ENCODE measurements around the gene PLSCR2. TPM values are rescaled to one million over a fixed set of nuclear protein-coding genes. Genes with fewer than 3 reads are reported as not detected.

PLSCR2 gene
- total RNA-seq, 1 experiment from 2014 or later, result not detected

GRCh38 chr3:146491303-146491702 lies 21.9 kb upstream of the PLSCR2 start:
- no peak for TF ChIP-seq POLR2A (IDR thresholded peaks at IDR 0.05; ENCODE audit: borderline replicate concordance, extremely low read depth, insufficient read depth, insufficient read length)
- TF ChIP-seq JUND (IDR thresholded peaks at IDR 0.05), result no peak
- no peak for TF ChIP-seq RAD21 (IDR thresholded peaks at IDR 0.05; ENCODE audit: low read depth)
- no peak for TF ChIP-seq TCF7L2 (IDR thresholded peaks at IDR 0.05; ENCODE audit: borderline replicate concordance, extremely low read depth, insufficient read depth, insufficient read length)
- no peak for TF ChIP-seq ZNF274 (IDR thresholded peaks at IDR 0.05; ENCODE audit: low read depth, low read length)
- TF ChIP-seq ATF3 (IDR thresholded peaks at IDR 0.05), result no peak
- CTCF ChIA-PET, result no interaction called here
- no peak overlapping the region for H3K4me2 ChIP-seq (ENCODE audit: low read length)
- intact Hi-C loops (cut with micrococcal nuclease), result no loop called here
- H3K4me3 ChIP-seq (replicated peaks in 1 of 2; ENCODE audit: low read depth in 1 of 2, low read length in 2 of 2), result no peak overlapping the region
- RAD21 ChIA-PET (ENCODE audit: low non-redundant PET in 1 of 2, low total read pairs in 2 of 2, uncharacterized antibody in 2 of 2, unreplicated experiment in 2 of 2), result no interaction called here
- H3K9me3 ChIP-seq (ENCODE audit: control insufficient read depth in 1 of 2, insufficient read depth in 1 of 2, low read depth in 1 of 2, low read length in 2 of 2), result no peaks in the 10 kb centered on the region
- no peaks in the 10 kb centered on the region for H3K36me3 ChIP-seq (ENCODE audit: control insufficient read depth in 1 of 2, insufficient read depth in 2 of 2, low read length in 2 of 2)
- BruUV-seq (replicated peaks), result no TSS peak
- H2AFZ ChIP-seq (ENCODE audit: low read depth, low read length, poor library complexity, severe bottlenecking), result no peak overlapping the region
- no peaks in the 10 kb centered on the region for H4K20me1 ChIP-seq (ENCODE audit: insufficient read depth)
- H3K79me2 ChIP-seq (ENCODE audit: insufficient read depth, low read length), result no peaks in the 10 kb centered on the region
- H3K4me1 ChIP-seq (ENCODE audit: control insufficient read depth in 1 of 2, insufficient read depth in 2 of 2, low read length in 2 of 2), result no peaks in the 10 kb centered on the region
- no peaks in the 10 kb centered on the region for H3K27me3 ChIP-seq (ENCODE audit: insufficient read depth, low read length)
- H3K27ac ChIP-seq (ENCODE audit: low read depth, low read length), result no peak overlapping the region
- DNase-seq (ENCODE audit: low read depth, low spot score) (no peak), ATAC-seq (no peak)
- peaks cover 3% of the 10 kb centered on the region; the same call in 1 of the 2 replicates for H3K9me2 ChIP-seq (ENCODE audit: insufficient read depth)
- H3K9ac ChIP-seq (ENCODE audit: low read length), result no peak overlapping the region
- POLR2A ChIA-PET, result no interaction called here

- H3K4me1 ChIP-seq (ENCODE audit: control insufficient read depth in 1 of 2, insufficient read depth in 2 of 2, low read length in 2 of 2), result no peaks in the 10 kb centered on the region
- ATAC-seq (no peak), DNase-seq (ENCODE audit: low read depth, low spot score) (no peak)
- H3K4me3 ChIP-seq (replicated peaks in 1 of 2; ENCODE audit: low read depth in 1 of 2, low read length in 2 of 2), result no peak overlapping the region
- H3K27ac ChIP-seq (ENCODE audit: low read depth, low read length), result no peak overlapping the region
- H3K27me3 ChIP-seq (ENCODE audit: insufficient read depth, low read length), result no peaks in the 10 kb centered on the region
- ChIA-PET CTCF (no interaction called here), POLR2A (no interaction called here), RAD21 (ENCODE audit: low non-redundant PET in 1 of 2, low total read pairs in 2 of 2, uncharacterized antibody in 2 of 2, unreplicated experiment in 2 of 2) (no interaction called here)
- intact Hi-C loops (cut with micrococcal nuclease), result no loop called here
- no peaks in the 10 kb centered on the region for H3K79me2 ChIP-seq (ENCODE audit: insufficient read depth, low read length)
- no peaks in the 10 kb centered on the region for H3K36me3 ChIP-seq (ENCODE audit: control insufficient read depth in 1 of 2, insufficient read depth in 2 of 2, low read length in 2 of 2)
- H2AFZ ChIP-seq (ENCODE audit: low read depth, low read length, poor library complexity, severe bottlenecking), result no peak overlapping the region
- BruUV-seq (replicated peaks), result no TSS peak
- H3K9me3 ChIP-seq (ENCODE audit: control insufficient read depth in 1 of 2, insufficient read depth in 1 of 2, low read depth in 1 of 2, low read length in 2 of 2), result no peaks in the 10 kb centered on the region
- H4K20me1 ChIP-seq (ENCODE audit: insufficient read depth), result no peaks in the 10 kb centered on the region
- no peaks in the 10 kb centered on the region for H3K9me2 ChIP-seq (ENCODE audit: insufficient read depth)
- no peak overlapping the region for H3K9ac ChIP-seq (ENCODE audit: low read length)
- no peak overlapping the region for H3K4me2 ChIP-seq (ENCODE audit: low read length)
- no peak for TF ChIP-seq REST (IDR thresholded peaks at IDR 0.05; ENCODE audit: low read depth)
- TF ChIP-seq CTCF (IDR thresholded peaks at IDR 0.05 in 2 of 3, conservative IDR thresholded peaks at IDR 0.05 in 1 of 3; ENCODE audit: borderline replicate concordance in 1 of 3, insufficient read depth in 1 of 3, low read depth in 2 of 3, low read length in 2 of 3), result no peak
- TF ChIP-seq ZBTB33 (IDR thresholded peaks at IDR 0.05; ENCODE audit: extremely low read depth, insufficient replicate concordance, low read length), result no peak
- TF ChIP-seq TCF7L2 (IDR thresholded peaks at IDR 0.05; ENCODE audit: borderline replicate concordance, extremely low read depth, insufficient read depth, insufficient read length), result no peak
- TF ChIP-seq EGR1 (IDR thresholded peaks at IDR 0.05; ENCODE audit: low read depth), result no peak
- no peak for TF ChIP-seq CEBPB (IDR thresholded peaks at IDR 0.05; ENCODE audit: low read depth)
- TF ChIP-seq SRF (IDR thresholded peaks at IDR 0.05; ENCODE audit: low read depth), result no peak
- TF ChIP-seq POLR2AphosphoS5 (IDR thresholded peaks at IDR 0.05; ENCODE audit: low read depth, low read length), result no peak
Observed at GRCh38 chr3:146485297-146485696, 15.9 kb upstream of the PLSCR2 start.
